Neural progenitor cell (in vitro differentiated cells): ENCODE data around the gene NKG7. TPM values are rescaled to one million over a fixed set of nuclear protein-coding genes. Genes with fewer than 3 reads are reported as not detected.

Experiments used
- DNase-seq: peaks from one replicate; pipeline ENCODE4 v3.0.0-alpha.2; 2016; ENCODE audit warnings: low spot score
- H2AFZ ChIP-seq: fragments of 200-600 bp; sonication (generic); replicated peaks from 2 replicates; pipeline ENCODE4 v1.6.1; 2016; ENCODE audit warnings: antibody characterized with exemption
- H3F3A ChIP-seq: fragments of 200-600 bp; sonication (generic); 2 replicates; pipeline ENCODE4 v1.6.1; 2016; ENCODE audit warnings: antibody characterized with exemption, low read depth
- H3K27ac ChIP-seq: fragments of 200-600 bp; sonication (generic); 2 replicates; pipeline ENCODE4 v1.5.1; 2016; ENCODE audit warnings: mild to moderate bottlenecking
- H3K27me3 ChIP-seq: fragments of 200-600 bp; sonication (generic); 2 replicates; pipeline ENCODE4 v1.6.1; 2016; ENCODE audit warnings: mild to moderate bottlenecking, moderate library complexity
- H3K36me3 ChIP-seq: fragments of 200-600 bp; sonication (generic); 2 replicates; pipeline ENCODE4 v1.5.1; 2016
- H3K4me1 ChIP-seq: fragments of 200-600 bp; sonication (generic); 2 replicates; pipeline ENCODE4 v1.6.1; 2016; ENCODE audit warnings: mixed run types
- H3K4me2 ChIP-seq: fragments of 200-600 bp; sonication (generic); 2 replicates; pipeline ENCODE4 v1.6.1; 2016
- H3K4me3 ChIP-seq: fragments of 200-600 bp; sonication (generic); 2 replicates; pipeline ENCODE4 v1.5.1; 2016
- H3K79me2 ChIP-seq: fragments of 200-600 bp; sonication (generic); 2 replicates; pipeline ENCODE4 v1.6.1; 2016; ENCODE audit warnings: low read depth
- H3K9ac ChIP-seq: fragments of 200-600 bp; sonication (generic); 2 replicates; pipeline ENCODE4 v1.6.1; 2016
- H3K9me3 ChIP-seq: fragments of 200-600 bp; sonication (generic); 2 replicates; pipeline ENCODE4 v1.5.1; 2016; ENCODE audit warnings: low read depth
- H4K20me1 ChIP-seq: fragments of 200-600 bp; sonication (generic); 2 replicates; pipeline ENCODE4 v1.6.1; 2016; ENCODE audit warnings: low read depth
- H3K27ac Mint-ChIP-seq: 3 replicates; pipeline ENCODE4 v1.8.0; 2021; ENCODE audit warnings: mixed read lengths
- H3K27me3 Mint-ChIP-seq: 2 replicates; pipeline ENCODE4 v1.8.0; 2022; ENCODE audit warnings: low read depth, mild to moderate bottlenecking, inconsistent platforms, moderate library complexity, mixed read lengths; ENCODE audit not compliant: insufficient read depth
- H3K36me3 Mint-ChIP-seq: 3 replicates; pipeline ENCODE4 v1.8.0; 2021; ENCODE audit warnings: mixed read lengths
- H3K4me1 Mint-ChIP-seq: 3 replicates; pipeline ENCODE4 v1.8.0; 2021; ENCODE audit warnings: mixed read lengths
- H3K4me3 Mint-ChIP-seq: 3 replicates; pipeline ENCODE4 v1.8.0; 2021; ENCODE audit warnings: mild to moderate bottlenecking, moderate library complexity, mixed read lengths
- H3K9me3 Mint-ChIP-seq: 3 replicates; pipeline ENCODE4 v1.8.0; 2020; ENCODE audit warnings: mixed read lengths
- CTCF ChIP-seq: fragments of 200-600 bp; sonication (generic); IDR thresholded peaks from 2 replicates; pipeline ENCODE4 v1.5.1; 2017; ENCODE audit warnings: antibody characterized with exemption, mild to moderate bottlenecking
- EZH2 ChIP-seq: fragments of 200-600 bp; sonication (generic); IDR thresholded peaks from 2 replicates; pipeline ENCODE4 v1.6.1; 2017; ENCODE audit warnings: antibody characterized with exemption, mild to moderate bottlenecking, moderate library complexity
- EZH2phosphoT487 ChIP-seq: fragments of 200-600 bp; sonication (generic); IDR thresholded peaks from 2 replicates; pipeline ENCODE4 v1.6.1; 2017; ENCODE audit warnings: antibody characterized with exemption
- total RNA-seq: library from RNA; depleted of rRNA; stranded (reverse); fragments of >200 nt; gene quantifications from 2 replicates; pipeline ENCODE4 v1.2.3, GENCODE V29; 2015; ENCODE audit warnings: low replicate concordance

The NKG7 gene
- total RNA-seq, 1 donor from 2014 or later: not detected

DNA sequence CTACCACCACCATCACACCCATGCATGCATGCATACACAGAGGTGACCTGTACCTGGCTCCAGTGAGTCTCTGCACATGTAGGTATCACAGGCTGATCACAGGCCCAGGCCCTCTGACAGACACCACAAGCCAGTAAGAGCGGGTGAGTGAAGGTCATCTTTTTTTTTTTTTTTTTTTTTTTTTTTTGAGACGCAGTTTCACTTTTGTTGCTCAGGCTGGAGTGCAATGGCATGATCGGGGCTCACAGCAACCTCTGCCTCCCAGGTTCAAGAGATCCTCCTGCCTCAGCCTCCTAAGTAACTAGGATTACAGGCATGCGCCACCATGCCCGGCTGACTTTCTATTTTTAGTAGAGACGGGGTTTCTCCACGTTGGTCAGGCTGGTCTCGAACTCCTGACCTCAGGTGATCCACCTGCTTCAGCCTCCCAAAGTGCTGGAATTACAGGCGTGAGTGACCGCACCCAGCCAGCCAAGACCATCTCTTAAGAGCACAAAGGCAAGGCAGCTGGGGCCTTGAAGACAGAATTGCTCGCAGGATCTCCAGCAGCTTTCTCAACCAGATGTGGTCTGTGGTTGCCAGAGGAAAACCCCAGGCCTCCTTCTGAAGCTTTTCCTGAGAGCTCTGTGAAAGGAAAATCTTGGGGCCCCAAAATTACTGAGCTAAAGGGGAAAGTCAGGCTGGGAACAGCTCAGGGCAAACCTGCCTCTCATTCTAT lies 3.2 kb upstream of the NKG7 start:
- no peak overlapping the region for H2AFZ ChIP-seq
- no peaks in the 10 kb centered on the region for H4K20me1 ChIP-seq
- H3K9me3 ChIP-seq: no peaks in the 10 kb centered on the region
- peaks cover 4% of the 10 kb centered on the region for H3K9me3 Mint-ChIP-seq
- no peak overlapping the region for H3K4me3 ChIP-seq
- no peaks in the 10 kb centered on the region for H3K4me1 Mint-ChIP-seq
- H3K36me3 ChIP-seq: no peaks in the 10 kb centered on the region
- no peaks in the 10 kb centered on the region for H3F3A ChIP-seq
- DNase-seq: no peak
- no peak overlapping the region for H3K4me3 Mint-ChIP-seq
- peaks cover 9% of the 10 kb centered on the region for H3K27me3 Mint-ChIP-seq
- H3K4me1 ChIP-seq: no peaks in the 10 kb centered on the region
- no peaks in the 10 kb centered on the region for H3K79me2 ChIP-seq
- no peaks in the 10 kb centered on the region for H3K27me3 ChIP-seq
- H3K27ac Mint-ChIP-seq: no peak overlapping the region
- H3K27ac ChIP-seq: no peak overlapping the region
- H3K4me2 ChIP-seq: no peak overlapping the region
- H3K36me3 Mint-ChIP-seq: no peaks in the 10 kb centered on the region
- H3K9ac ChIP-seq: no peak overlapping the region
- no peak for TF ChIP-seq EZH2
- TF ChIP-seq CTCF: no peak
- no peak for TF ChIP-seq EZH2phosphoT487

DNA sequence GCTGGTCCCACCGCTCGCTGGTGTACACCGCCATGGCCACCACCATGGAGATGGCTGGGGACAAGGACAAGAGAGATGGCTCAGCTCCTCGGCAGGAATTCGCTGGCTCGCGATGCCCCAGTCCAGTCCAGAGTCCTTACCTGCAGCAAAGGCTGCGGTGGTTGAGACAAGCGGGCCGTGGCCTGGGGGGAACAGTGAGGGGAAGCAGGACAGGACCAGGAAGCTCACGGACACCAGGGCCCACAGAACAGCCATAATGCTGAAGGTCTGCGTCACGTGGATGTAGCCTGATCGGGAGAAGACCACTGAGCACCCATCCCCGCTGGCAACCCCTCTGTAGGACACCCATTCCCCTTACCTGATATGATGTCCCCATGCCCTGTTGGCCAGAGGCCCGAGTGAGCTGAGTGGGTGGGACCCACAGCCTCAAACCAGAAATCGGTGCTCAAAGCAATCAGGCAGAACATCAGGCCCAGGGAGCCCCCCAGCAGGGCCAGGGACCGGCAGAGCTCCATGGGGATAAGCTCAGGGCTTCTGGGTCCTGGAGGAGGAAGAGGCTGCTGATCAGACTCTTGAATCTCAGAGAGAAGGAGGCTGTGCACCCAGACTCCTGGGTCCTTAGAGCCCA lies 319 bp downstream of the NKG7 start:
- Histone ChIP-seq H2AFZ (no peak overlapping the region), H3F3A (peaks cover 9% of the 10 kb centered on the region), H4K20me1 (no peaks in the 10 kb centered on the region), H3K4me3 (no peak overlapping the region), H3K9me3 (no peaks in the 10 kb centered on the region), H3K27me3 (no peaks in the 10 kb centered on the region), H3K4me2 (no peak overlapping the region), H3K36me3 (no peaks in the 10 kb centered on the region), H3K4me1 (peaks cover 7% of the 10 kb centered on the region), H3K27ac (no peak overlapping the region), H3K9ac (no peak overlapping the region), H3K79me2 (no peaks in the 10 kb centered on the region)
- no peak overlapping the region for H3K4me3 Mint-ChIP-seq
- no peak for TF ChIP-seq CTCF
- no peak for TF ChIP-seq EZH2
- no peak for TF ChIP-seq EZH2phosphoT487
- no peak overlapping the region for H3K27ac Mint-ChIP-seq
- DNase-seq: no peak
- no peaks in the 10 kb centered on the region for H3K9me3 Mint-ChIP-seq
- no peaks in the 10 kb centered on the region for H3K36me3 Mint-ChIP-seq
- peaks cover 5% of the 10 kb centered on the region for H3K4me1 Mint-ChIP-seq
- H3K27me3 Mint-ChIP-seq: peaks cover 14% of the 10 kb centered on the region

- H3K4me3 Mint-ChIP-seq: peak overlapping the region; percentile 57
- no peak overlapping the region for H3K4me3 ChIP-seq
- H2AFZ ChIP-seq: no peak overlapping the region
- H3K4me1 ChIP-seq: peaks cover 7% of the 10 kb centered on the region
- H3K27me3 Mint-ChIP-seq: peaks cover 13% of the 10 kb centered on the region
- TF ChIP-seq EZH2: no peak
- H3K27me3 ChIP-seq: no peaks in the 10 kb centered on the region
- H3K4me2 ChIP-seq: no peak overlapping the region
- peaks cover 5% of the 10 kb centered on the region for H3K4me1 Mint-ChIP-seq
- no peaks in the 10 kb centered on the region for H3K79me2 ChIP-seq
- H3K36me3 ChIP-seq: no peaks in the 10 kb centered on the region
- H3K9me3 Mint-ChIP-seq: no peaks in the 10 kb centered on the region
- no peaks in the 10 kb centered on the region for H4K20me1 ChIP-seq
- no peak overlapping the region for H3K27ac ChIP-seq
- no peak overlapping the region for H3K9ac ChIP-seq
- DNase-seq: no peak
- no peak overlapping the region for H3K27ac Mint-ChIP-seq
- no peaks in the 10 kb centered on the region for H3K9me3 ChIP-seq
- no peaks in the 10 kb centered on the region for H3K36me3 Mint-ChIP-seq
- H3F3A ChIP-seq: peaks cover 14% of the 10 kb centered on the region
Observed at GRCh38 chr19:51371186-51371690, 1.2 kb downstream of the NKG7 start.

GRCh38 chr19:51370230-51370629 lies 2.2 kb downstream of the NKG7 start:
- DNase-seq: no peak
- Mint-ChIP-seq H3K9me3 (no peaks in the 10 kb centered on the region), H3K27me3 (peaks cover 13% of the 10 kb centered on the region), H3K27ac (peak overlapping the region; percentile 4), H3K4me1 (peaks cover 13% of the 10 kb centered on the region), H3K36me3 (no peaks in the 10 kb centered on the region), H3K4me3 (peak overlapping the region; percentile 50)
- TF ChIP-seq EZH2 (no peak), CTCF (no peak), EZH2phosphoT487 (no peak)
- Histone ChIP-seq H3K4me3 (no peak overlapping the region), H4K20me1 (no peaks in the 10 kb centered on the region), H3K27me3 (no peaks in the 10 kb centered on the region), H3K9ac (no peak overlapping the region), H3K4me1 (peaks cover 7% of the 10 kb centered on the region), H3K4me2 (no peak overlapping the region), H3K9me3 (no peaks in the 10 kb centered on the region), H3K79me2 (no peaks in the 10 kb centered on the region), H3K27ac (no peak overlapping the region), H3K36me3 (no peaks in the 10 kb centered on the region), H2AFZ (no peak overlapping the region), H3F3A (peaks cover 14% of the 10 kb centered on the region)
